Suprapubic skin (tissue), 4 donors: Measurements from ENCODE around the gene CRNN.

Experiments used
- CTCF ChIP-seq, 2 donors: fragments of 200-600 bp in 1 of 2; fragments of 450-650 bp in 1 of 2; sonication (generic) in 1 of 2; IDR thresholded peaks; one replicate each; pipeline ENCODE4 v1.5.1; 2016 to 2019; ENCODE audit warnings: antibody characterized with exemption in 2 of 2, mild to moderate bottlenecking in 1 of 2, moderate library complexity in 1 of 2
- EP300 ChIP-seq: sonication (generic); formaldehyde crosslinking; IDR thresholded peaks from one replicate; pipeline ENCODE4 v1.6.1; 2017; ENCODE audit warnings: antibody characterized with exemption
- POLR2A ChIP-seq, 2 donors: fragments of 450-650 bp; IDR thresholded peaks; one replicate each; pipeline ENCODE4 v1.6.1; 2017; ENCODE audit warnings: antibody characterized with exemption in 2 of 2, mild to moderate bottlenecking in 2 of 2, moderate library complexity in 2 of 2
- POLR2AphosphoS5 ChIP-seq, 3 donors: sonication (generic); formaldehyde crosslinking; IDR thresholded peaks; one replicate each; pipeline ENCODE4 v1.6.1; 2017; ENCODE audit warnings: antibody characterized with exemption in 3 of 3

GRCh38 chr1:152436593-152437496, 22.8 kb upstream of the CRNN start:
- TF ChIP-seq CTCF (IDR thresholded peaks at IDR 0.05), result no peak
- no peak for TF ChIP-seq POLR2AphosphoS5 (IDR thresholded peaks at IDR 0.05)
- no peak for TF ChIP-seq EP300
- TF ChIP-seq POLR2A (IDR thresholded peaks at IDR 0.05), result no peak
